Gastroesophageal sphincter (tissue), 4 donors: ENCODE measurements around the gene TENT4B. TPM values are rescaled to one million over a fixed set of nuclear protein-coding genes. Genes with fewer than 3 reads are reported as not detected.

Experiments used
- ATAC-seq: fragments of 150-250 bp; one replicate; pipeline ENCODE4 v1.9.1; 2016; ENCODE audit warnings: mild to moderate bottlenecking, moderate library complexity
- H3K27ac ChIP-seq, 4 donors: fragments of 200-600 bp; sonication (generic) in 3 of 4; 1 replicate in 3 of 4; 2 replicates in 1 of 4; pipeline ENCODE4 v1.5.1; 2016 to 2019
- H3K27me3 ChIP-seq: fragments of 200-600 bp; sonication (generic); one replicate; pipeline ENCODE4 v1.5.1; 2019
- H3K36me3 ChIP-seq, 2 donors: fragments of 200-600 bp; sonication (generic); one replicate each; pipeline ENCODE4 v1.5.1; 2019; ENCODE audit warnings: control low read depth in 1 of 2
- H3K4me1 ChIP-seq, 3 donors: fragments of 200-600 bp; sonication (generic); 1 replicate in 2 of 3; 2 replicates in 1 of 3; pipeline ENCODE4 v1.5.1; 2016 to 2019; ENCODE audit warnings: control low read depth in 2 of 3
- H3K4me3 ChIP-seq, 2 donors: fragments of 200-600 bp; sonication (generic); one replicate each; pipeline ENCODE4 v1.5.1; 2019; ENCODE audit warnings: mild to moderate bottlenecking in 1 of 2, moderate library complexity in 1 of 2
- H3K9me3 ChIP-seq, 3 donors: fragments of 200-600 bp; sonication (generic); one replicate each; pipeline ENCODE4 v1.5.1; 2017 to 2019; ENCODE audit warnings: control low read depth in 2 of 3
- CTCF ChIP-seq, 4 experiments: fragments of 200-600 bp in 2 of 4; fragments of 450-650 bp in 2 of 4; sonication (generic) in 1 of 4; IDR thresholded peaks; one replicate each; pipeline ENCODE4 v1.5.1; 2017 to 2019; ENCODE audit warnings: antibody characterized with exemption in 4 of 4, mild to moderate bottlenecking in 2 of 4, moderate library complexity in 2 of 4
- EP300 ChIP-seq: sonication (generic); formaldehyde crosslinking; IDR thresholded peaks from one replicate; pipeline ENCODE4 v1.6.1; 2017; ENCODE audit warnings: antibody characterized with exemption, mild to moderate bottlenecking
- POLR2A ChIP-seq, 2 donors: fragments of 450-650 bp; IDR thresholded peaks; one replicate each; pipeline ENCODE4 v1.6.1; 2017; ENCODE audit warnings: antibody characterized with exemption in 2 of 2, mild to moderate bottlenecking in 2 of 2, moderate library complexity in 1 of 2
- POLR2AphosphoS5 ChIP-seq: sonication (generic); formaldehyde crosslinking; IDR thresholded peaks from one replicate; pipeline ENCODE4 v1.6.1; 2017; ENCODE audit warnings: antibody characterized with exemption
- WGBS, 2 donors: methylation state at CpG; one replicate each; pipeline ENCODE4 v1.1.5; 2018; ENCODE audit warnings: low coverage in 1 of 2; 5-methylcytosine and 5-hydroxymethylcytosine counted together
- total RNA-seq, 4 donors: library from RNA; depleted of rRNA; stranded (reverse); fragments of >200 nt; gene quantifications; one replicate each; pipeline ENCODE4 v1.1.0, GENCODE V29; 2016

The TENT4B gene
- total RNA-seq, 4 donors from 2014 or later: 13.9 to 25.7 (median 20.9) TPM

GRCh38 chr16:50204453-50205108, 51.5 kb downstream of the TENT4B start:
- Histone ChIP-seq H3K9me3 (no peaks in the 10 kb centered on the region), H3K4me3 (no peak overlapping the region), H3K4me1 (peaks cover 17 to 94% (median 31%) of the 10 kb centered on the region in 3 donors), H3K27ac (peak overlapping the region in 2 of 4 donors; percentile 2 to 62), H3K27me3 (no peaks in the 10 kb centered on the region), H3K36me3 (no peaks in the 10 kb centered on the region)
- TF ChIP-seq POLR2AphosphoS5: no peak
- no peak for TF ChIP-seq POLR2A (IDR thresholded peaks at IDR 0.05)
- no peak for TF ChIP-seq CTCF (IDR thresholded peaks at IDR 0.05)
- no peak for TF ChIP-seq EP300
- 52 to 58% methylated on average over 4 of the region's 6 CpGs for WGBS, 2 donors
- no peak for ATAC-seq

GRCh38 chr16:50207652-50208051, 54.5 kb downstream of the TENT4B start:
- no peaks in the 10 kb centered on the region for H3K9me3 ChIP-seq
- peaks cover 26 to 94% (median 42%) of the 10 kb centered on the region in 3 donors for H3K4me1 ChIP-seq
- no peak for TF ChIP-seq POLR2AphosphoS5
- TF ChIP-seq EP300: no peak
- no peak for TF ChIP-seq POLR2A (IDR thresholded peaks at IDR 0.05)
- TF ChIP-seq CTCF (IDR thresholded peaks at IDR 0.05): no peak
- WGBS, 2 donors: 5 to 8% methylated on average over 2 to 3 of the region's 3 CpGs
- H3K36me3 ChIP-seq: peaks cover 0 to 13% of the 10 kb centered on the region in 2 donors
- H3K27ac ChIP-seq: peak overlapping the region in 2 of 4 donors; percentile 7 to 21
- ATAC-seq: no peak
- no peaks in the 10 kb centered on the region for H3K27me3 ChIP-seq
- no peak overlapping the region for H3K4me3 ChIP-seq

- Histone ChIP-seq H3K9me3 (no peaks in the 10 kb centered on the region), H3K4me1 (peaks cover 22 to 86% (median 38%) of the 10 kb centered on the region in 3 donors), H3K27me3 (no peaks in the 10 kb centered on the region), H3K4me3 (no peak overlapping the region), H3K27ac (peak overlapping the region in 2 of 4 donors; percentile 14 to 21), H3K36me3 (peaks cover 0 to 21% of the 10 kb centered on the region in 2 donors)
- TF ChIP-seq POLR2AphosphoS5 (no peak), EP300 (no peak), POLR2A (IDR thresholded peaks at IDR 0.05) (no peak), CTCF (IDR thresholded peaks at IDR 0.05) (no peak)
- 33 to 51% methylated on average over 2 to 3 of the region's 3 CpGs for WGBS, 2 donors
- no peak for ATAC-seq
Observed at GRCh38 chr16:50208460-50208931, 55.4 kb downstream of the TENT4B start.

GRCh38 chr16:50209546-50210265, 56.6 kb downstream of the TENT4B start:
- Histone ChIP-seq H3K4me1 (peaks cover 17 to 74% (median 30%) of the 10 kb centered on the region in 3 donors), H3K9me3 (no peaks in the 10 kb centered on the region), H3K27ac (peak overlapping the region in 3 of 4 donors; percentile 38 to 56 (median 43)), H3K4me3 (no peak overlapping the region), H3K27me3 (no peaks in the 10 kb centered on the region), H3K36me3 (peaks cover 0 to 26% of the 10 kb centered on the region in 2 donors)
- no peak for ATAC-seq
- TF ChIP-seq POLR2A (IDR thresholded peaks at IDR 0.05) (no peak), POLR2AphosphoS5 (no peak), EP300 (no peak), CTCF (IDR thresholded peaks at IDR 0.05) (no peak)
- WGBS, 2 donors: 71 to 75% methylated on average over 3 to 7 of the region's 7 CpGs
